ENCODE measurements around the gene CRYAA. TPM values are rescaled to one million over a fixed set of nuclear protein-coding genes. Genes with fewer than 3 reads are reported as not detected.
A peak's percentile ranks its signal among the peaks of the same experiment; 100 is the strongest.

The CRYAA gene
- total RNA-seq, 1 experiment from 2014 or later, result not detected

DNA sequence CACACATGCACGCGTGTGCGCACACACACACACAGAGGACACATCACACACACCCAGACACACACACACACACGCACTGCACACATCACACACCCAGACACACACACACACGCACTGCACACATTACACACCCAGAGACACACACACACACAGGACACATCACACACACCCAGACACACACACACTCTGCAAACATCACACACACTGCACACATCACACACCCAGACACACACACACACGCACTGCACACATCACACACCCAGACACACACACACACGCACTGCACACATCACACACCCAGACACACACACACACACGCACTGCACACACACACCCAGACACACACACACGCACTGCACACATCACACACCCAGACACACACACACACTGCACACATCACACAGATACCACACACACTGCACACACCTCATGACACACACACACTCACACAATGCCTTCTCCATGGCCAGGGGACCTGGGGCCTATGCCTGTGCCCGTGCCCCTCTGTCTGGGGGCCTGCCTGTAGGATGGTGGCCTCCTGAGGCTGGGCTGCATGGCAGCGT lies 24.4 kb downstream of the CRYAA start:
- TF ChIP-seq CTCF (IDR thresholded peaks at IDR 0.05; ENCODE audit: unreplicated experiment), result no peak
- Mint-ChIP-seq H3K36me3 (ENCODE audit: insufficient read depth, unreplicated experiment) (peaks cover 21% of the 10 kb centered on the region), H3K4me3 (ENCODE audit: low read depth, unreplicated experiment) (no peak overlapping the region), H3K27ac (ENCODE audit: unreplicated experiment) (no peak overlapping the region), H3K27me3 (ENCODE audit: unreplicated experiment) (peaks cover 22% of the 10 kb centered on the region), H3K4me1 (ENCODE audit: low read depth, unreplicated experiment) (peaks cover 40% of the 10 kb centered on the region), H3K9me3 (ENCODE audit: low read depth, unreplicated experiment) (no peaks in the 10 kb centered on the region)
- no TSS peak for BruUV-seq (replicated peaks)
- intact Hi-C loops (cut with micrococcal nuclease; ENCODE audit: unreplicated experiment), result no loop called here
- DNase-seq, result no peak
- CTCF ChIA-PET, result no interaction called here

DNA sequence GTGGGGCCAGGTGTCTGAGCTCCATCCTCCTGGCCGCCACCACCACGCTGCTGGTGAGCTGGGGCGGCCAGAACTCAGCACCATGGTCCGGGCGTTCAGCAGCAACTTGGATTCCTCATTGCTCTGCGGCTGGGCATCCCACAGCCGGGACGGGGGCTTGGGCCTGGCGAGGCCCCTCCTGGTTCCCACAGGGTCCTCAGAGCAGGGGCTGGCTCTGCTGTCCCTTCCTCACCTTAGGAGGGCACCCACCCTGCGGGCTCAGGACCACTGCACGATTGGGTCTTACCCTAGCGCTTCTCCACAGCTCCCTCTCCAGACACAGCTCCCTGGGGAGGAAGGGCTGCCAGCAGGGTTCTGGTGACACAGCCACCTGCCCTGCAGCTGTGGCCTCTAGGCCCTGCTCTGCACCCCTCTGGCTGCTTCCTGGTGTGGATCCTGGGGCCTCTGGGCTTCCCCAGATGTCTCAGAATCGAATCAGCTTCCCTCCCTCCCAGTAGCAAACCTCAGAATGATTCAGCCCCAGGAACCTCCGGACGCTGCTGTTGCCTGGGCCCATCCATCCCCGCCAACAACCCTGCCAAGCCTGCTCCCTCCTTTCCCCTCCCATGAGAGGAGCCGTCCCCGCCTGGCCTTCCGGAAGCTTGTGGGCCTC lies 25.0 kb downstream of the CRYAA start:
- H3K4me1 Mint-ChIP-seq (ENCODE audit: low read depth, unreplicated experiment), result peaks cover 41% of the 10 kb centered on the region
- no peak overlapping the region for H3K4me3 Mint-ChIP-seq (ENCODE audit: low read depth, unreplicated experiment)
- no peak overlapping the region for H3K27ac Mint-ChIP-seq (ENCODE audit: unreplicated experiment)
- no peak for TF ChIP-seq CTCF (IDR thresholded peaks at IDR 0.05; ENCODE audit: unreplicated experiment)
- peaks cover 18% of the 10 kb centered on the region for H3K36me3 Mint-ChIP-seq (ENCODE audit: insufficient read depth, unreplicated experiment)
- no peaks in the 10 kb centered on the region for H3K9me3 Mint-ChIP-seq (ENCODE audit: low read depth, unreplicated experiment)
- intact Hi-C loops (cut with micrococcal nuclease; ENCODE audit: unreplicated experiment), result no loop called here
- peaks cover 22% of the 10 kb centered on the region for H3K27me3 Mint-ChIP-seq (ENCODE audit: unreplicated experiment)
- CTCF ChIA-PET, result no interaction called here
- BruUV-seq (replicated peaks), result no TSS peak
- DNase-seq, result peak; percentile 12

DNA sequence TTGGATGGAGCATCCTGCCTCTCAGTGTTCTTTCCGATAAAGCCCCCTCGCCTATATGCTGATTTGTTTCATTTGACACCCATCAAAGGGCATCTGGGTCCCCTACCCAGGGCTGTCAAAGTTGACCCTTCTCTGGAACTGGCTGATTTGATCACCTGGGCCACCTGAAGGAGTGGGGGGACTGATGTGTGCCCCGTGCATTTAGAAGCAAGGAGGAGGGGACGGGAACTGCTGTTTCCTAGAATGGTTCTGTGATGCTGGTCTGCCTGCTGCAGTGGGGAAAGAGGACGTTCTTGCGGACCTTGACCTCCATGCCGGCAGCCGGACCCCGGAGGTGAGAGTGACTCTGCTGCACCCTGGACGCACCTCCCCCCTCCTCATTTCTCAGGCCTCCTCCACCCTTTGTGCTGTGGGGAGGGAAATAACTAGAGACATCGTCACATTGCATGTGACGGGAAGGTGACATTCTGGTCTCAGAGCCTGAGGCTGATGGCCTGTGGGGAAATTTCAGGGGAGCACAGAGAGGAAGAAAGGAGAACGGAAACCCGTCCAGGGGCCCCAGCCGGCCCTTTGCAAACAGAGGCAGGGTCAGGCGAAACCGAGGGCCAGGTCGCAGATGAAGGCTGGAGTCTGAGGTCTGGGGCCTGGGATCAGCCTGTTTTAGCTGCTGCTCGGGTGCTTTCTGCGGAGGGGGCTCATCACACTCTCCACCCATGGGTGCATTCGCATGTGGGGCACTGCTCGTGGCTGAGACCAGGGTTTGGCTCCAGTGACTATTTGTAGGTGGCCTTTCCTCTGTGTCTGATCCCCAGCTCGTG lies 25.7 kb downstream of the CRYAA start:
- peaks cover 37% of the 10 kb centered on the region for H3K4me1 Mint-ChIP-seq (ENCODE audit: low read depth, unreplicated experiment)
- BruUV-seq (replicated peaks), result no TSS peak
- no peaks in the 10 kb centered on the region for H3K9me3 Mint-ChIP-seq (ENCODE audit: low read depth, unreplicated experiment)
- TF ChIP-seq CTCF (IDR thresholded peaks at IDR 0.05; ENCODE audit: unreplicated experiment), result no peak
- no peak overlapping the region for H3K4me3 Mint-ChIP-seq (ENCODE audit: low read depth, unreplicated experiment)
- no peak for DNase-seq
- CTCF ChIA-PET, result no interaction called here
- H3K27me3 Mint-ChIP-seq (ENCODE audit: unreplicated experiment), result peaks cover 22% of the 10 kb centered on the region
- peaks cover 16% of the 10 kb centered on the region for H3K36me3 Mint-ChIP-seq (ENCODE audit: insufficient read depth, unreplicated experiment)
- no peak overlapping the region for H3K27ac Mint-ChIP-seq (ENCODE audit: unreplicated experiment)
- intact Hi-C loops (cut with micrococcal nuclease; ENCODE audit: unreplicated experiment), result no loop called here

DNA sequence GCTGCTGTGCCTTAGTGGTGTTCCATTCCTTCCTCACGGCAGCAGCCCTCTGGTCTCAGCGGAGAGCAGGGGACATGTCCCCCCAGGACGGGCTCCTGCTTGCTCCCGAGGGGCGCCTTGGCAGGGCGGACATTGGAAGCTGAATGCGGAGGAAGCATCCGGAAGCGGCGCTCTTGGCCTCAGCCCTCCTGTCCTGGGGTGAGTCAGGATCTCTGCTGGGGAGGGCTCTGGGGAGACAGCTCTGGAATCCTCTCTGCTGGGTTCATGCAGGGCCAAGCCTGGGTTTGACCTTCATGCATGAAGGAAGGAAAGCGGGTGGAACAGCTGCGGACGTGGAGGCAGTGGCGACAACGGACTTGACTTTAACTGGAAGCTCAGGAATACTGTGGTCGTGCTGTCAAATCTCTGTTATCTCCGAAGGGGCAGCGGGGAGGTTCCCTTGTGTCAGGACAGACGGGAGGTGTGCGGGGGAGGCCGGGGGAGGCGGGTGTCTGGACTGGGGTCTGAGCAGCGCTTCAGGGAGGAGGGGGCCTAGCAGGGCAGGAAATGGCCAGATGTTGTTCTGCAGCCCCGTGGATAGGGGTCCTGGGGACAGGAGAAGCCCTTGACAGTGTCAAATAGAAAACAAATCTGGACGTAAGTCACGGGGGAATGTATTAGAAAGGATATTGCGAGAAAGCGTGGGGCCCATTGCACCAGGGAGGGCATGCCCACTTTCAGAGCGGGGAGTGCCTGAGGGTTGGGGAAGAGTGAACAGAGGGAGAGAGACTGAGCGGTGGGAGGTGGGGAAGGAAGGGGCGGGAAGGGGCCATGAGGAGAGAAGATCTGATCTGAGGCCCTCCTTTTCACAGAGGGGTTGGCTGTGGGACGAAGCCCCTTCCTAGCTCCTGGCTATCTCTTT lies 26.6 kb downstream of the CRYAA start:
- no peak for TF ChIP-seq CTCF (IDR thresholded peaks at IDR 0.05; ENCODE audit: unreplicated experiment)
- peaks cover 16% of the 10 kb centered on the region for H3K36me3 Mint-ChIP-seq (ENCODE audit: insufficient read depth, unreplicated experiment)
- H3K27ac Mint-ChIP-seq (ENCODE audit: unreplicated experiment), result no peak overlapping the region
- no peaks in the 10 kb centered on the region for H3K9me3 Mint-ChIP-seq (ENCODE audit: low read depth, unreplicated experiment)
- DNase-seq, result no peak
- CTCF ChIA-PET, result no interaction called here
- peaks cover 22% of the 10 kb centered on the region for H3K27me3 Mint-ChIP-seq (ENCODE audit: unreplicated experiment)
- peaks cover 37% of the 10 kb centered on the region for H3K4me1 Mint-ChIP-seq (ENCODE audit: low read depth, unreplicated experiment)
- no TSS peak for BruUV-seq (replicated peaks)
- intact Hi-C loops (cut with micrococcal nuclease; ENCODE audit: unreplicated experiment), result no loop called here
- no peak overlapping the region for H3K4me3 Mint-ChIP-seq (ENCODE audit: low read depth, unreplicated experiment)

Data from Calu3 (cell line).